Neural cell (in vitro differentiated cells): Measurements from ENCODE around the gene SCARB2. TPM values are rescaled to one million over a fixed set of nuclear protein-coding genes. Genes with fewer than 3 reads are reported as not detected.

ENCODE experiments used
- H2AFZ ChIP-seq: fragments of 200-600, 300-800 bp; sonication (generic), shearing (Covaris generic); 2 replicates; pipeline ENCODE4 v1.6.0; 2014; ENCODE audit warnings: low read depth, mild to moderate bottlenecking, antibody characterized with exemption, low read length, moderate library complexity
- H3F3A ChIP-seq: fragments of 200-600 bp; shearing (Covaris generic); 2 replicates; pipeline ENCODE4 v1.6.1; 2016; ENCODE audit warnings: mild to moderate bottlenecking, moderate library complexity, mixed read lengths, antibody characterized with exemption, low read length; ENCODE audit not compliant: insufficient read depth, poor library complexity, severe bottlenecking
- H3K27ac ChIP-seq: fragments of 200-600, 300-800 bp; sonication (generic), shearing (Covaris generic); 2 replicates; pipeline ENCODE4 v1.5.1; 2014; ENCODE audit warnings: mild to moderate bottlenecking, low read length, moderate library complexity
- H3K27me3 ChIP-seq: fragments of 300-800, 200-600 bp; sonication (generic), shearing (Covaris generic); 2 replicates; pipeline ENCODE4 v1.6.0; 2014; ENCODE audit warnings: mild to moderate bottlenecking, low read depth, low read length, moderate library complexity; ENCODE audit not compliant: insufficient read depth
- H3K36me3 ChIP-seq: fragments of 300-800, 200-600 bp; sonication (generic), shearing (Covaris generic); 2 replicates; pipeline ENCODE4 v1.5.1; 2014; ENCODE audit warnings: mild to moderate bottlenecking, antibody characterized with exemption, low read length, moderate library complexity; ENCODE audit not compliant: insufficient read depth
- H3K4me2 ChIP-seq: fragments of 300-800, 200-600 bp; sonication (generic), shearing (Covaris generic); 2 replicates; pipeline ENCODE4 v1.6.0; 2014; ENCODE audit warnings: mild to moderate bottlenecking, low read length
- H3K4me3 ChIP-seq: fragments of 300-800, 200-600 bp; sonication (generic), shearing (Covaris generic); 2 replicates; pipeline ENCODE4 v1.5.1; 2014; ENCODE audit warnings: mild to moderate bottlenecking, low read length, moderate library complexity
- H3K79me2 ChIP-seq: fragments of 200-600 bp; shearing (Covaris generic); replicated peaks from 2 replicates; pipeline ENCODE4 v1.6.0; 2014; ENCODE audit warnings: mild to moderate bottlenecking, low read length, moderate library complexity; ENCODE audit not compliant: insufficient read depth
- H3K9ac ChIP-seq: fragments of 300-800, 200-600 bp; sonication (generic), shearing (Covaris generic); 2 replicates; pipeline ENCODE4 v1.6.1; 2016; ENCODE audit warnings: mild to moderate bottlenecking, low read length, mixed read lengths
- H3K9me2 ChIP-seq: fragments of 200-600 bp; shearing (Covaris generic); 2 replicates; pipeline ENCODE4 v1.6.1; 2016; ENCODE audit warnings: mild to moderate bottlenecking, low read length, mixed read lengths; ENCODE audit not compliant: insufficient read depth
- H3K9me3 ChIP-seq: fragments of 200-600, 300-800 bp; sonication (generic), shearing (Covaris generic); 2 replicates; pipeline ENCODE4 v1.6.1; 2016; ENCODE audit warnings: mild to moderate bottlenecking, mixed run types, low read length, moderate library complexity, mixed read lengths
- H4K20me1 ChIP-seq: fragments of 200-600 bp; shearing (Covaris generic); 2 replicates; pipeline ENCODE4 v1.6.1; 2016; ENCODE audit warnings: mild to moderate bottlenecking, mixed run types; ENCODE audit not compliant: insufficient read depth
- EP300 ChIP-seq: fragments of 450-650 bp; conservative IDR thresholded peaks from 2 replicates; pipeline ENCODE4 v1.6.1; 2014; ENCODE audit warnings: antibody characterized with exemption, mild to moderate bottlenecking, moderate library complexity; ENCODE audit not compliant: poor library complexity, severe bottlenecking
- EZH2 ChIP-seq: fragments of 200-600, 300-800 bp; shearing (Covaris generic), sonication (generic); IDR thresholded peaks from 2 replicates; pipeline ENCODE4 v1.6.1; 2014; ENCODE audit warnings: antibody characterized with exemption, low read length, borderline replicate concordance, mild to moderate bottlenecking; ENCODE audit not compliant: insufficient read depth, poor library complexity, severe bottlenecking
- MXI1 ChIP-seq: fragments of 450-650 bp; conservative IDR thresholded peaks from 2 replicates; pipeline ENCODE4 v1.6.1; 2014; ENCODE audit warnings: antibody characterized with exemption, mild to moderate bottlenecking; ENCODE audit not compliant: poor library complexity, severe bottlenecking
- POLR2AphosphoS5 ChIP-seq: IDR thresholded peaks from 2 replicates; pipeline ENCODE4 v1.6.1; 2012
- RAD21 ChIP-seq: fragments of 450-650 bp; conservative IDR thresholded peaks from 2 replicates; pipeline ENCODE4 v1.6.1; 2014; ENCODE audit warnings: antibody characterized with exemption, mild to moderate bottlenecking, moderate library complexity
- SMC3 ChIP-seq: fragments of 450-650 bp; conservative IDR thresholded peaks from 2 replicates; pipeline ENCODE4 v1.6.1; 2014; ENCODE audit warnings: antibody characterized with exemption, mild to moderate bottlenecking, moderate library complexity; ENCODE audit not compliant: poor library complexity
- TAF1 ChIP-seq: IDR thresholded peaks from 2 replicates; pipeline ENCODE4 v1.6.1; 2012; ENCODE audit warnings: low read depth
- polyA plus RNA-seq: library from polyadenylated mRNA; depleted of rRNA; stranded (reverse); fragments of >200 nt; gene quantifications from 2 replicates; pipeline ENCODE4 v1.2.3, GENCODE V29; 2014
- TF ChIP-seq, protein P1 (sequence below): IDR thresholded peaks from 2 replicates; pipeline ENCODE4 v1.6.1; 2012; ENCODE audit warnings: borderline replicate concordance
- TF ChIP-seq, protein P2 (sequence below): fragments of 450-650 bp; IDR thresholded peaks from 2 replicates; pipeline ENCODE4 v1.5.1; 2014; ENCODE audit warnings: antibody characterized with exemption, mild to moderate bottlenecking, moderate library complexity; ENCODE audit not compliant: poor library complexity, severe bottlenecking

SCARB2 gene
- polyA plus RNA-seq, 1 donor from 2014 or later = 256 TPM

DNA sequence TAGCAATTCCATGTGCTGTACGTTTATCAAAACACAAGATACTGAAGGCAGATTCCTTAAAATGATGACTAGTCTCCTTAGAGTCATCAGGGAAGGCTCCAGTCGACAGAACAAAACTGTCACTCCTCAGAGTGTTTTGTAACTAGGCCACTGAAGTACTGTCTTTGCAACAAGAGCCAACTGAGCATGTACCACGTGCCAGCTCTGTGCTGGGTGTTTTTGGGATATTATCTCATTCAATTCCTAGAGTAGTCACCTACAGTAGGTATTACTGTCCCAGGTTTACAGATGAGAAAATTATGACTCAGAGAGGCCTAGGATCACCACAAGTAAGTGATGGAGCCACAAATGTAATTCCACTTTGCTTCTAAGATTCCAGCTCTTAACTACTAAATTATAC is 47.1 kb downstream of the SCARB2 start:
- Histone ChIP-seq H3F3A (no peaks in the 10 kb centered on the region), H3K27ac (no peak overlapping the region), H3K27me3 (no peaks in the 10 kb centered on the region), H2AFZ (no peak overlapping the region), H3K36me3 (peaks cover 14% of the 10 kb centered on the region), H4K20me1 (no peaks in the 10 kb centered on the region), H3K4me3 (no peak overlapping the region), H3K79me2 (no peaks in the 10 kb centered on the region), H3K9me3 (no peaks in the 10 kb centered on the region), H3K9me2 (no peaks in the 10 kb centered on the region), H3K4me2 (no peak overlapping the region), H3K9ac (no peak overlapping the region)
- TF ChIP-seq, protein P1, sequence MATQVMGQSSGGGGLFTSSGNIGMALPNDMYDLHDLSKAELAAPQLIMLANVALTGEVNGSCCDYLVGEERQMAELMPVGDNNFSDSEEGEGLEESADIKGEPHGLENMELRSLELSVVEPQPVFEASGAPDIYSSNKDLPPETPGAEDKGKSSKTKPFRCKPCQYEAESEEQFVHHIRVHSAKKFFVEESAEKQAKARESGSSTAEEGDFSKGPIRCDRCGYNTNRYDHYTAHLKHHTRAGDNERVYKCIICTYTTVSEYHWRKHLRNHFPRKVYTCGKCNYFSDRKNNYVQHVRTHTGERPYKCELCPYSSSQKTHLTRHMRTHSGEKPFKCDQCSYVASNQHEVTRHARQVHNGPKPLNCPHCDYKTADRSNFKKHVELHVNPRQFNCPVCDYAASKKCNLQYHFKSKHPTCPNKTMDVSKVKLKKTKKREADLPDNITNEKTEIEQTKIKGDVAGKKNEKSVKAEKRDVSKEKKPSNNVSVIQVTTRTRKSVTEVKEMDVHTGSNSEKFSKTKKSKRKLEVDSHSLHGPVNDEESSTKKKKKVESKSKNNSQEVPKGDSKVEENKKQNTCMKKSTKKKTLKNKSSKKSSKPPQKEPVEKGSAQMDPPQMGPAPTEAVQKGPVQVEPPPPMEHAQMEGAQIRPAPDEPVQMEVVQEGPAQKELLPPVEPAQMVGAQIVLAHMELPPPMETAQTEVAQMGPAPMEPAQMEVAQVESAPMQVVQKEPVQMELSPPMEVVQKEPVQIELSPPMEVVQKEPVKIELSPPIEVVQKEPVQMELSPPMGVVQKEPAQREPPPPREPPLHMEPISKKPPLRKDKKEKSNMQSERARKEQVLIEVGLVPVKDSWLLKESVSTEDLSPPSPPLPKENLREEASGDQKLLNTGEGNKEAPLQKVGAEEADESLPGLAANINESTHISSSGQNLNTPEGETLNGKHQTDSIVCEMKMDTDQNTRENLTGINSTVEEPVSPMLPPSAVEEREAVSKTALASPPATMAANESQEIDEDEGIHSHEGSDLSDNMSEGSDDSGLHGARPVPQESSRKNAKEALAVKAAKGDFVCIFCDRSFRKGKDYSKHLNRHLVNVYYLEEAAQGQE = no peak
- TF ChIP-seq RAD21 (no peak), EP300 (no peak), SMC3 (no peak), POLR2AphosphoS5 (no peak), EZH2 (no peak)
- TF ChIP-seq, protein P2, sequence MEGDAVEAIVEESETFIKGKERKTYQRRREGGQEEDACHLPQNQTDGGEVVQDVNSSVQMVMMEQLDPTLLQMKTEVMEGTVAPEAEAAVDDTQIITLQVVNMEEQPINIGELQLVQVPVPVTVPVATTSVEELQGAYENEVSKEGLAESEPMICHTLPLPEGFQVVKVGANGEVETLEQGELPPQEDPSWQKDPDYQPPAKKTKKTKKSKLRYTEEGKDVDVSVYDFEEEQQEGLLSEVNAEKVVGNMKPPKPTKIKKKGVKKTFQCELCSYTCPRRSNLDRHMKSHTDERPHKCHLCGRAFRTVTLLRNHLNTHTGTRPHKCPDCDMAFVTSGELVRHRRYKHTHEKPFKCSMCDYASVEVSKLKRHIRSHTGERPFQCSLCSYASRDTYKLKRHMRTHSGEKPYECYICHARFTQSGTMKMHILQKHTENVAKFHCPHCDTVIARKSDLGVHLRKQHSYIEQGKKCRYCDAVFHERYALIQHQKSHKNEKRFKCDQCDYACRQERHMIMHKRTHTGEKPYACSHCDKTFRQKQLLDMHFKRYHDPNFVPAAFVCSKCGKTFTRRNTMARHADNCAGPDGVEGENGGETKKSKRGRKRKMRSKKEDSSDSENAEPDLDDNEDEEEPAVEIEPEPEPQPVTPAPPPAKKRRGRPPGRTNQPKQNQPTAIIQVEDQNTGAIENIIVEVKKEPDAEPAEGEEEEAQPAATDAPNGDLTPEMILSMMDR = no peak

GRCh38 chr4:76160355-76160754 is 53.3 kb downstream of the SCARB2 start:
- no peaks in the 10 kb centered on the region for H3F3A ChIP-seq
- H3K4me3 ChIP-seq = no peak overlapping the region
- H3K27ac ChIP-seq = no peak overlapping the region
- H3K9me2 ChIP-seq = no peaks in the 10 kb centered on the region
- H3K9ac ChIP-seq = no peak overlapping the region
- TF ChIP-seq, protein P1 = no peak
- TF ChIP-seq, protein P2 = no peak
- TF ChIP-seq RAD21 = no peak
- TF ChIP-seq EZH2 = no peak
- no peak for TF ChIP-seq POLR2AphosphoS5
- TF ChIP-seq TAF1 = no peak
- TF ChIP-seq MXI1 = no peak
- no peak for TF ChIP-seq EP300
- TF ChIP-seq SMC3 = no peak
- no peaks in the 10 kb centered on the region for H3K79me2 ChIP-seq
- peaks cover 8% of the 10 kb centered on the region for H3K36me3 ChIP-seq
- no peak overlapping the region for H3K4me2 ChIP-seq
- H4K20me1 ChIP-seq = no peaks in the 10 kb centered on the region
- no peak overlapping the region for H2AFZ ChIP-seq
- H3K27me3 ChIP-seq = no peaks in the 10 kb centered on the region
- H3K9me3 ChIP-seq = no peaks in the 10 kb centered on the region
